HepG2 (cell line): ENCODE data around the gene PNPLA8. TPM values are rescaled to one million over a fixed set of nuclear protein-coding genes. Genes with fewer than 3 reads are reported as not detected.
A peak's percentile ranks its signal among the peaks of the same experiment; 100 is the strongest.

ENCODE experiments used
- DDIT3 ChIP-seq: sonication (generic); formaldehyde crosslinking; IDR thresholded peaks from 2 replicates; pipeline ENCODE4 v1.4.0; 2020; ENCODE audit warnings: mild to moderate bottlenecking, missing genetic modification reagents
- ELK4 ChIP-seq: sonication (generic); formaldehyde crosslinking; IDR thresholded peaks from 2 replicates; pipeline ENCODE4 v1.9.0; 2021; ENCODE audit warnings: missing genetic modification reagents, borderline replicate concordance
- FOXM1 ChIP-seq: sonication (generic); formaldehyde crosslinking; IDR thresholded peaks from 2 replicates; pipeline ENCODE4 v1.5.0; 2020; ENCODE audit warnings: missing genetic modification reagents
- HMGA1 ChIP-seq: sonication (generic); formaldehyde crosslinking; conservative IDR thresholded peaks from 2 replicates; pipeline ENCODE4 v1.4.0; 2020; ENCODE audit warnings: missing genetic modification reagents
- IRX3 ChIP-seq: sonication (generic); formaldehyde crosslinking; IDR thresholded peaks from 2 replicates; pipeline ENCODE4 v1.8.1; 2023; ENCODE audit warnings: mild to moderate bottlenecking, low read depth, missing genetic modification reagents, borderline replicate concordance
- KDM2A ChIP-seq: sonication (generic); formaldehyde crosslinking; IDR thresholded peaks from 2 replicates; pipeline ENCODE4 v1.4.0; 2020; ENCODE audit warnings: low read depth, missing genetic modification reagents, borderline replicate concordance
- KMT2A ChIP-seq: sonication (generic); formaldehyde crosslinking; IDR thresholded peaks from 2 replicates; pipeline ENCODE4 v1.4.0; 2020; ENCODE audit warnings: missing genetic modification reagents
- MAX ChIP-seq: IDR thresholded peaks from 2 replicates; pipeline ENCODE4 v1.6.1; 2012; ENCODE audit warnings: inconsistent platforms
- MTF1 ChIP-seq: sonication (generic); formaldehyde crosslinking; IDR thresholded peaks from 2 replicates; pipeline ENCODE4 v1.5.0; 2020; ENCODE audit warnings: missing genetic modification reagents
- PHF20 ChIP-seq: sonication (generic); formaldehyde crosslinking; IDR thresholded peaks from 2 replicates; pipeline ENCODE4 v1.5.0; 2020; ENCODE audit warnings: mild to moderate bottlenecking, missing genetic modification reagents
- POGK ChIP-seq: sonication (generic); formaldehyde crosslinking; conservative IDR thresholded peaks from 2 replicates; pipeline ENCODE4 v1.8.0; 2022; ENCODE audit warnings: mild to moderate bottlenecking, moderate library complexity, missing genetic modification reagents
- RELA ChIP-seq: sonication (generic); formaldehyde crosslinking; IDR thresholded peaks from 2 replicates; pipeline ENCODE4 v1.4.0; 2020; ENCODE audit warnings: missing genetic modification reagents
- RFX5 ChIP-seq: IDR thresholded peaks from 2 replicates; pipeline ENCODE4 v1.6.1; 2011; ENCODE audit warnings: low read depth, low read length, improper control_type of control experiment
- SAFB2 ChIP-seq: sonication (generic); formaldehyde crosslinking; IDR thresholded peaks from 2 replicates; pipeline ENCODE4 v1.5.1; 2020; ENCODE audit warnings: missing genetic modification reagents, low read depth, mild to moderate bottlenecking, borderline replicate concordance
- SNRNP70 ChIP-seq: fragments of 200-400 bp; formaldehyde crosslinking; IDR thresholded peaks from 2 replicates; pipeline ENCODE4 v1.6.1; 2017; ENCODE audit warnings: mild to moderate bottlenecking, low read depth, low read length, moderate library complexity
- SP140L ChIP-seq: sonication (generic); formaldehyde crosslinking; IDR thresholded peaks from 2 replicates; pipeline ENCODE4 v1.4.0; 2020; ENCODE audit warnings: missing genetic modification reagents, borderline replicate concordance
- SP2 ChIP-seq: sonication (generic); formaldehyde crosslinking; IDR thresholded peaks from 2 replicates; pipeline ENCODE4 v1.5.1; 2020; ENCODE audit warnings: mild to moderate bottlenecking, missing genetic modification reagents
- ZBTB46 ChIP-seq: sonication (generic); formaldehyde crosslinking; IDR thresholded peaks from 2 replicates; pipeline ENCODE4 v1.4.0; 2020; ENCODE audit warnings: mild to moderate bottlenecking, missing genetic modification reagents, borderline replicate concordance
- ZFP91 ChIP-seq: sonication (generic); formaldehyde crosslinking; IDR thresholded peaks from 2 replicates; pipeline ENCODE4 v1.9.0; 2022; ENCODE audit warnings: missing genetic modification reagents, mild to moderate bottlenecking, borderline replicate concordance
- ZNF251 ChIP-seq: sonication (generic); formaldehyde crosslinking; IDR thresholded peaks from 2 replicates; pipeline ENCODE4 v1.9.0; 2021; ENCODE audit warnings: mild to moderate bottlenecking, missing genetic modification reagents
- ZNF607 ChIP-seq: sonication (generic); formaldehyde crosslinking; IDR thresholded peaks from 2 replicates; pipeline ENCODE4 v1.5.1; 2020; ENCODE audit warnings: missing genetic modification reagents, mild to moderate bottlenecking, borderline replicate concordance
- ZNF629 ChIP-seq: sonication (generic); formaldehyde crosslinking; conservative IDR thresholded peaks from 2 replicates; pipeline ENCODE4 v1.5.0; 2020; ENCODE audit warnings: missing genetic modification reagents
- ZNF775 ChIP-seq: sonication (generic); formaldehyde crosslinking; IDR thresholded peaks from 2 replicates; pipeline ENCODE4 v1.4.0; 2020; ENCODE audit warnings: missing genetic modification reagents, mild to moderate bottlenecking, moderate library complexity, borderline replicate concordance
- polyA plus RNA-seq, 8 experiments: library from polyadenylated mRNA; depleted of rRNA in 3 of 8; stranded (reverse) in 7 of 8; unstranded in 1 of 8; fragments of >200 nt; fragmentation: Illumina TruSeq in 4 of 8; extraction: Trizol in 4 of 8; gene quantifications; 2 replicates each; pipeline versions ENCODE4 v1.2.1 to v1.2.3, GENCODE V29; 2011 to 2016; ENCODE audit warnings: low read depth in 4 of 8, missing spikeins in 1 of 8, mixed read lengths in 1 of 8; ENCODE audit not compliant: insufficient read depth in 1 of 8
- total RNA-seq, 5 experiments: library from RNA; depleted of rRNA; stranded (reverse); fragments of >200 nt; fragmentation: Illumina TruSeq; extraction: Trizol; gene quantifications; 2 replicates each; pipeline ENCODE4 v1.2.3, GENCODE V29; 2016; ENCODE audit warnings: low read depth in 1 of 5

Gene PNPLA8
- total and polyA plus RNA-seq, 2 of the 13 experiments (the other 11 are each of a cell fraction or from before 2014, with no cell fraction given): 6.3 to 11.4 TPM

- TF ChIP-seq ZNF607 (CRISPR knock-in tag) (peak; percentile 95), SP140L (no peak), IRX3 (CRISPR knock-in tag) (0 out of 2 replicates have a peak, but pooled peaks have one; percentile 17), ZNF251 (CRISPR knock-in tag) (no peak), KDM2A (CRISPR knock-in tag) (peak; percentile 85), ELK4 (CRISPR knock-in tag) (no peak), MTF1 (CRISPR knock-in tag) (peak; percentile 26; the same call in 1 of the 2 replicates), ZBTB46 (CRISPR knock-in tag) (peak; percentile 75; the same call in 1 of the 2 replicates), FOXM1 (CRISPR knock-in tag) (no peak), KMT2A (peak; percentile 84), SP2 (CRISPR knock-in tag) (peak; percentile 83), RELA (CRISPR knock-in tag) (no peak; the same call in 1 of the 2 replicates), ZFP91 (CRISPR knock-in tag) (peak; percentile 80; the same call in 1 of the 2 replicates), POGK (CRISPR knock-in tag) (peak; percentile 91), RFX5 (no peak), DDIT3 (CRISPR knock-in tag) (no peak), ZNF629 (CRISPR knock-in tag) (peak; percentile 10; the same call in 1 of the 2 replicates), SAFB2 (CRISPR knock-in tag) (peak; percentile 31; the same call in 1 of the 2 replicates), MAX (peak; percentile 100), SNRNP70 (no peak), PHF20 (peak; percentile 87), ZNF775 (CRISPR knock-in tag) (no peak), HMGA1 (no peak)
Observed at GRCh38 chr7:108569381-108570145, 43.6 kb upstream of the PNPLA8 start, which contains the start of the genes DNAJB9 and THAP5 (continued).
